K562 (cell line): Measurements from ENCODE around the gene SLC13A4. TPM values are rescaled to one million over a fixed set of nuclear protein-coding genes. Genes with fewer than 3 reads are reported as not detected.

Experiments used
- ARNT ChIP-seq, 2 experiments: fragments of 450-650 bp; IDR thresholded peaks; 2 replicates each; pipeline ENCODE4 v1.6.1; 2016; ENCODE audit warnings: mild to moderate bottlenecking in 1 of 2
- IFI16 ChIP-seq: fragments of 250-450 bp; sonication (Bioruptor Pico); IDR thresholded peaks from 2 replicates; pipeline ENCODE4 v2.1.2; 2022; ENCODE audit warnings: mild to moderate bottlenecking, inconsistent platforms
- KAT2B ChIP-seq: IDR thresholded peaks from one replicate; pipeline ENCODE4 v1.6.1; 2012; ENCODE audit warnings: low read depth, mild to moderate bottlenecking, control low read depth, inconsistent platforms, low read length, moderate library complexity
- MAFG ChIP-seq: fragments of 450-650 bp; conservative IDR thresholded peaks from 2 replicates; pipeline ENCODE4 v1.6.1; 2016; ENCODE audit warnings: missing genetic modification characterization, missing compliant biosample characterization
- NFE2 ChIP-seq: IDR thresholded peaks from 2 replicates; pipeline ENCODE4 v1.6.1; 2014; ENCODE audit warnings: antibody characterized with exemption, low read depth
- PHB ChIP-seq: fragments of 250-450 bp; sonication (Bioruptor Pico); IDR thresholded peaks from 2 replicates; pipeline ENCODE4 v1.5.0; 2021
- TBL1XR1 ChIP-seq, 2 experiments: IDR thresholded peaks; 2 replicates each; pipeline ENCODE4 v1.6.1; 2012; ENCODE audit warnings: improper control_type of control experiment in 2 of 2, low read length in 2 of 2, mild to moderate bottlenecking in 1 of 2
- ZBED1 ChIP-seq: IDR thresholded peaks from 2 replicates; pipeline ENCODE4 v1.6.1; 2014
- ZNF699 ChIP-seq: fragments of 250-450 bp; sonication (Bioruptor Pico); IDR thresholded peaks from 2 replicates; pipeline ENCODE4 v1.8.0; 2021; ENCODE audit warnings: mild to moderate bottlenecking, moderate library complexity; ENCODE audit not compliant: insufficient replicate concordance
- polyA plus RNA-seq, 8 experiments: library from polyadenylated mRNA; depleted of rRNA in 4 of 8; stranded (reverse) in 5 of 8; unstranded in 3 of 8; fragments of >200 nt; fragmentation: Nextera tagmentation in 2 of 8; fragmentation: Illumina TruSeq in 1 of 8; extraction: Ambion mirVana in 2 of 8; extraction: Trizol in 1 of 8; gene quantifications; 2 replicates each; pipeline versions ENCODE4 v1.2.1 to v1.2.3, GENCODE V29; 2011 to 2014; ENCODE audit warnings: inconsistent platforms in 1 of 8, missing spikeins in 1 of 8
- total RNA-seq, 7 experiments: library from RNA; depleted of rRNA in 6 of 7; stranded (reverse); fragments of >200 nt in 6 of 7; fragmentation: Illumina TruSeq in 2 of 7; extraction: Trizol in 2 of 7; gene quantifications; 2 replicates each; pipeline versions ENCODE4 v1.2.1 to v1.2.3, GENCODE V29; 2011 to 2021; ENCODE audit warnings: low replicate concordance in 1 of 7
- TF ChIP-seq, protein P1 (sequence below): fragments of 250-450 bp; sonication (Bioruptor Pico); IDR thresholded peaks from 2 replicates; pipeline ENCODE4 v1.8.0; 2021; ENCODE audit warnings: mild to moderate bottlenecking, moderate library complexity
- TF ChIP-seq, protein P2 (sequence below), 2 experiments: IDR thresholded peaks; 2 replicates each; pipeline ENCODE4 v1.6.1; 2011; ENCODE audit warnings: borderline replicate concordance in 1 of 2, control low read depth in 1 of 2, low read depth in 1 of 2, low read length in 1 of 2, mild to moderate bottlenecking in 1 of 2, mixed read lengths in 1 of 2, moderate library complexity in 1 of 2; ENCODE audit not compliant: insufficient read depth in 1 of 2, insufficient read length in 1 of 2, poor library complexity in 1 of 2, severe bottlenecking in 1 of 2; ENCODE audit errors: extremely low read depth in 1 of 2
- TF ChIP-seq, protein P3 (sequence below): fragments of 450-650 bp; IDR thresholded peaks from 2 replicates; pipeline ENCODE4 v1.6.1; 2017; ENCODE audit warnings: antibody characterized with exemption
- TF ChIP-seq, protein P4 (sequence below): fragments of 250-450 bp; sonication (Bioruptor Pico); IDR thresholded peaks from 2 replicates; pipeline ENCODE4 v1.8.0; 2022; ENCODE audit warnings: moderate library complexity, mild to moderate bottlenecking, inconsistent platforms
- TF ChIP-seq, protein P5 (sequence below), 2 experiments: fragments of 450-650 bp; formaldehyde crosslinking in 1 of 2; IDR thresholded peaks; 2 replicates each; pipeline versions ENCODE4 v1.4.0 to v1.6.1; 2014 to 2020; ENCODE audit warnings: mild to moderate bottlenecking in 2 of 2, borderline replicate concordance in 1 of 2, low read depth in 1 of 2

Gene SLC13A4
- total and polyA plus RNA-seq, 9 of the 15 experiments (the other 6 are each of a cell fraction or from before 2014, with no cell fraction given), result 0.11 to 1.0 (median 0.36) TPM

DNA sequence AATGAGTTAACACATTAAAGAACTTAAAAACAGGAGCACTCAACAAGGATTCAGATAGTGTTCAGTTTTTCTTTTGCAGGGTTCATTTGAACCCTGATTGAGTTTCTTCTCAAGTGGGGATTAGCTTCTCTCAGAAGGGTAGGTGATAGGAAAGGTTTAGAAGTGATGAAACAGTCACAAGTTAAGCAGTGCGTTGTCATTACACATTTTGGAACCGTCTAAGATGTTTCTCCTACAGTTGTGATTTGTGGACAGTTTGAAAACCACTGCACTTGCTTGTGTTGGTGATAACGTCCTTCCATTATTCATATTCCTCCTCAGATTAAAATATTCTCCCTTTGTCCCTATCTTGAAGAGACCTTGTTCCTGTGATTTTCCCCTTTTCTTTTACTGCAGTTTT lies 62.9 kb downstream of the SLC13A4 start (continued):
- TF ChIP-seq, protein P1, sequence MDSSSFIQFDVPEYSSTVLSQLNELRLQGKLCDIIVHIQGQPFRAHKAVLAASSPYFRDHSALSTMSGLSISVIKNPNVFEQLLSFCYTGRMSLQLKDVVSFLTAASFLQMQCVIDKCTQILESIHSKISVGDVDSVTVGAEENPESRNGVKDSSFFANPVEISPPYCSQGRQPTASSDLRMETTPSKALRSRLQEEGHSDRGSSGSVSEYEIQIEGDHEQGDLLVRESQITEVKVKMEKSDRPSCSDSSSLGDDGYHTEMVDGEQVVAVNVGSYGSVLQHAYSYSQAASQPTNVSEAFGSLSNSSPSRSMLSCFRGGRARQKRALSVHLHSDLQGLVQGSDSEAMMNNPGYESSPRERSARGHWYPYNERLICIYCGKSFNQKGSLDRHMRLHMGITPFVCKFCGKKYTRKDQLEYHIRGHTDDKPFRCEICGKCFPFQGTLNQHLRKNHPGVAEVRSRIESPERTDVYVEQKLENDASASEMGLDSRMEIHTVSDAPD, result no peak
- no peak for TF ChIP-seq ZBED1
- no peak for TF ChIP-seq ZNF699 (CRISPR knock-in tag)
- TF ChIP-seq, protein P2, sequence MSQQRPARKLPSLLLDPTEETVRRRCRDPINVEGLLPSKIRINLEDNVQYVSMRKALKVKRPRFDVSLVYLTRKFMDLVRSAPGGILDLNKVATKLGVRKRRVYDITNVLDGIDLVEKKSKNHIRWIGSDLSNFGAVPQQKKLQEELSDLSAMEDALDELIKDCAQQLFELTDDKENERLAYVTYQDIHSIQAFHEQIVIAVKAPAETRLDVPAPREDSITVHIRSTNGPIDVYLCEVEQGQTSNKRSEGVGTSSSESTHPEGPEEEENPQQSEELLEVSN (IDR thresholded peaks at IDR 0.05; ENCODE audit: borderline replicate concordance in 1 of 2, extremely low read depth in 1 of 2, insufficient read depth in 1 of 2, insufficient read length in 1 of 2, low read depth in 1 of 2, low read length in 1 of 2, poor library complexity in 1 of 2, severe bottlenecking in 1 of 2), result no peak
- TF ChIP-seq, protein P3, sequence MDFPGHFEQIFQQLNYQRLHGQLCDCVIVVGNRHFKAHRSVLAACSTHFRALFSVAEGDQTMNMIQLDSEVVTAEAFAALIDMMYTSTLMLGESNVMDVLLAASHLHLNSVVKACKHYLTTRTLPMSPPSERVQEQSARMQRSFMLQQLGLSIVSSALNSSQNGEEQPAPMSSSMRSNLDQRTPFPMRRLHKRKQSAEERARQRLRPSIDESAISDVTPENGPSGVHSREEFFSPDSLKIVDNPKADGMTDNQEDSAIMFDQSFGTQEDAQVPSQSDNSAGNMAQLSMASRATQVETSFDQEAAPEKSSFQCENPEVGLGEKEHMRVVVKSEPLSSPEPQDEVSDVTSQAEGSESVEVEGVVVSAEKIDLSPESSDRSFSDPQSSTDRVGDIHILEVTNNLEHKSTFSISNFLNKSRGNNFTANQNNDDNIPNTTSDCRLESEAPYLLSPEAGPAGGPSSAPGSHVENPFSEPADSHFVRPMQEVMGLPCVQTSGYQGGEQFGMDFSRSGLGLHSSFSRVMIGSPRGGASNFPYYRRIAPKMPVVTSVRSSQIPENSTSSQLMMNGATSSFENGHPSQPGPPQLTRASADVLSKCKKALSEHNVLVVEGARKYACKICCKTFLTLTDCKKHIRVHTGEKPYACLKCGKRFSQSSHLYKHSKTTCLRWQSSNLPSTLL, result no peak
- TF ChIP-seq TBL1XR1 (IDR thresholded peaks at IDR 0.05; ENCODE audit: low read length in 2 of 2), result no peak
- no peak for TF ChIP-seq NFE2
- TF ChIP-seq IFI16 (CRISPR knock-in tag), result no peak
- TF ChIP-seq PHB (CRISPR knock-in tag), result no peak
- no peak for TF ChIP-seq KAT2B
- TF ChIP-seq ARNT (IDR thresholded peaks at IDR 0.05), result no peak
- TF ChIP-seq, protein P4, sequence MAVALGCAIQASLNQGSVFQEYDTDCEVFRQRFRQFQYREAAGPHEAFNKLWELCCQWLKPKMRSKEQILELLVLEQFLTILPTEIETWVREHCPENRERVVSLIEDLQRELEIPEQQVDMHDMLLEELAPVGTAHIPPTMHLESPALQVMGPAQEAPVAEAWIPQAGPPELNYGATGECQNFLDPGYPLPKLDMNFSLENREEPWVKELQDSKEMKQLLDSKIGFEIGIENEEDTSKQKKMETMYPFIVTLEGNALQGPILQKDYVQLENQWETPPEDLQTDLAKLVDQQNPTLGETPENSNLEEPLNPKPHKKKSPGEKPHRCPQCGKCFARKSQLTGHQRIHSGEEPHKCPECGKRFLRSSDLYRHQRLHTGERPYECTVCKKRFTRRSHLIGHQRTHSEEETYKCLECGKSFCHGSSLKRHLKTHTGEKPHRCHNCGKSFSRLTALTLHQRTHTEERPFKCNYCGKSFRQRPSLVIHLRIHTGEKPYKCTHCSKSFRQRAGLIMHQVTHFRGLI, result no peak
- TF ChIP-seq MAFG, result no peak
- TF ChIP-seq, protein P5, sequence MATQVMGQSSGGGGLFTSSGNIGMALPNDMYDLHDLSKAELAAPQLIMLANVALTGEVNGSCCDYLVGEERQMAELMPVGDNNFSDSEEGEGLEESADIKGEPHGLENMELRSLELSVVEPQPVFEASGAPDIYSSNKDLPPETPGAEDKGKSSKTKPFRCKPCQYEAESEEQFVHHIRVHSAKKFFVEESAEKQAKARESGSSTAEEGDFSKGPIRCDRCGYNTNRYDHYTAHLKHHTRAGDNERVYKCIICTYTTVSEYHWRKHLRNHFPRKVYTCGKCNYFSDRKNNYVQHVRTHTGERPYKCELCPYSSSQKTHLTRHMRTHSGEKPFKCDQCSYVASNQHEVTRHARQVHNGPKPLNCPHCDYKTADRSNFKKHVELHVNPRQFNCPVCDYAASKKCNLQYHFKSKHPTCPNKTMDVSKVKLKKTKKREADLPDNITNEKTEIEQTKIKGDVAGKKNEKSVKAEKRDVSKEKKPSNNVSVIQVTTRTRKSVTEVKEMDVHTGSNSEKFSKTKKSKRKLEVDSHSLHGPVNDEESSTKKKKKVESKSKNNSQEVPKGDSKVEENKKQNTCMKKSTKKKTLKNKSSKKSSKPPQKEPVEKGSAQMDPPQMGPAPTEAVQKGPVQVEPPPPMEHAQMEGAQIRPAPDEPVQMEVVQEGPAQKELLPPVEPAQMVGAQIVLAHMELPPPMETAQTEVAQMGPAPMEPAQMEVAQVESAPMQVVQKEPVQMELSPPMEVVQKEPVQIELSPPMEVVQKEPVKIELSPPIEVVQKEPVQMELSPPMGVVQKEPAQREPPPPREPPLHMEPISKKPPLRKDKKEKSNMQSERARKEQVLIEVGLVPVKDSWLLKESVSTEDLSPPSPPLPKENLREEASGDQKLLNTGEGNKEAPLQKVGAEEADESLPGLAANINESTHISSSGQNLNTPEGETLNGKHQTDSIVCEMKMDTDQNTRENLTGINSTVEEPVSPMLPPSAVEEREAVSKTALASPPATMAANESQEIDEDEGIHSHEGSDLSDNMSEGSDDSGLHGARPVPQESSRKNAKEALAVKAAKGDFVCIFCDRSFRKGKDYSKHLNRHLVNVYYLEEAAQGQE (IDR thresholded peaks at IDR 0.05; ENCODE audit: borderline replicate concordance), result no peak
- TF ChIP-seq, protein P5 (CRISPR knock-in tag; IDR thresholded peaks at IDR 0.05; ENCODE audit: low read depth), result no peak
